HEK293 (cell line): ENCODE data around the gene PHACTR3.

Source experiments
- CTCF ChIA-PET: fragments of 350-600 bp; formaldehyde crosslinking; extraction: SDS; loops from one replicate; lab custom pipeline; 2021; ENCODE audit warnings: antibody characterized with exemption; lab: Yijun Ruan, JAX
- POLR2A ChIA-PET: fragments of 300-600 bp; formaldehyde crosslinking; extraction: SDS; loops from one replicate; lab custom pipeline; 2020; ENCODE audit warnings: antibody characterized with exemption, inconsistent platforms; lab: Yijun Ruan, JAX
- H3K27ac ChIP-seq: fragments of 200-500 bp; sonication (Bioruptor generic); 2 replicates; pipeline ENCODE4 v1.5.1; 2014; ENCODE audit warnings: low read depth, low read length, control low read depth, inconsistent platforms; ENCODE audit errors: extremely low read depth
- H3K36me3 ChIP-seq, 2 experiments: fragments of 200-500 bp in 1 of 2; sonication (Bioruptor generic) in 1 of 2; 1 replicate in 1 of 2; 2 replicates in 1 of 2; pipeline ENCODE4 v1.5.1; 2014 to 2017; ENCODE audit warnings: inconsistent platforms in 2 of 2, low read length in 2 of 2; ENCODE audit not compliant: control insufficient read depth in 2 of 2, insufficient read depth in 1 of 2
- H3K4me1 ChIP-seq: fragments of 200-500 bp; sonication (Bioruptor generic); 2 replicates; pipeline ENCODE4 v1.5.1; 2014; ENCODE audit warnings: mild to moderate bottlenecking, low read length, inconsistent platforms; ENCODE audit not compliant: control insufficient read depth, insufficient read depth
- H3K4me3 ChIP-seq: 2 replicates; pipeline ENCODE4 v1.5.1; 2011; ENCODE audit warnings: low read depth, mild to moderate bottlenecking, control low read depth, low read length, moderate library complexity
- H3K9me3 ChIP-seq: fragments of 200-500 bp; sonication (Bioruptor generic); 2 replicates; pipeline ENCODE4 v1.5.1; 2014; ENCODE audit warnings: low read depth, low read length, inconsistent platforms; ENCODE audit not compliant: control insufficient read depth, insufficient read depth
- MEIS1 ChIP-seq: sonication (generic); formaldehyde crosslinking; IDR thresholded peaks from 2 replicates; pipeline ENCODE4 v1.8.1; 2022; ENCODE audit warnings: missing genetic modification reagents, mild to moderate bottlenecking, borderline replicate concordance
- SETDB1 ChIP-seq: IDR thresholded peaks from one replicate; pipeline ENCODE4 v1.6.1; 2017; ENCODE audit warnings: mild to moderate bottlenecking, low read length, moderate library complexity, mixed read lengths; ENCODE audit not compliant: insufficient read length
- ZNF155 ChIP-seq: fragments of 450-650 bp; formaldehyde crosslinking; IDR thresholded peaks from 2 replicates; pipeline ENCODE4 v1.5.1; 2016; ENCODE audit warnings: missing biosample characterization, missing genetic modification characterization
- ZNF221 ChIP-seq: fragments of 450-650 bp; formaldehyde crosslinking; IDR thresholded peaks from 2 replicates; pipeline ENCODE4 v1.5.1; 2017; ENCODE audit warnings: missing biosample characterization, missing genetic modification characterization, borderline replicate concordance
- ZNF292 ChIP-seq: fragments of 450-650 bp; formaldehyde crosslinking; IDR thresholded peaks from 2 replicates; pipeline ENCODE4 v1.5.1; 2016; ENCODE audit warnings: low read depth, missing biosample characterization, missing genetic modification characterization, borderline replicate concordance
- ZNF350 ChIP-seq: fragments of 450-650 bp; formaldehyde crosslinking; IDR thresholded peaks from 2 replicates; pipeline ENCODE4 v1.5.0; 2017; ENCODE audit warnings: missing biosample characterization, mild to moderate bottlenecking, missing genetic modification characterization
- ZNF555 ChIP-seq: fragments of 450-650 bp; formaldehyde crosslinking; conservative IDR thresholded peaks from 2 replicates; pipeline ENCODE4 v1.5.1; 2017; ENCODE audit warnings: missing biosample characterization, mild to moderate bottlenecking, missing genetic modification characterization, inconsistent platforms
- ZNF558 ChIP-seq: fragments of 450-650 bp; formaldehyde crosslinking; IDR thresholded peaks from 2 replicates; pipeline ENCODE4 v1.5.1; 2016; ENCODE audit warnings: missing biosample characterization, missing genetic modification characterization
- ZNF626 ChIP-seq: fragments of 450-650 bp; sonication (Bioruptor Pico); formaldehyde crosslinking; IDR thresholded peaks from 2 replicates; pipeline ENCODE4 v1.5.1; 2018; ENCODE audit warnings: missing biosample characterization, missing genetic modification characterization, inconsistent platforms
- ZNF837 ChIP-seq: fragments of 450-650 bp; formaldehyde crosslinking; IDR thresholded peaks from 2 replicates; pipeline ENCODE4 v1.5.1; 2016; ENCODE audit warnings: missing biosample characterization, missing genetic modification characterization
- TF ChIP-seq, protein P1 (sequence below): fragments of 450-650 bp; formaldehyde crosslinking; IDR thresholded peaks from 2 replicates; pipeline ENCODE4 v1.5.1; 2016; ENCODE audit warnings: missing biosample characterization, missing genetic modification characterization
- TF ChIP-seq, protein P2 (sequence below): sonication (generic); formaldehyde crosslinking; IDR thresholded peaks from 2 replicates; pipeline ENCODE4 v1.8.1; 2022; ENCODE audit warnings: mild to moderate bottlenecking, moderate library complexity, missing genetic modification reagents
- TF ChIP-seq, protein P3 (sequence below): fragments of 450-650 bp; formaldehyde crosslinking; IDR thresholded peaks from 2 replicates; pipeline ENCODE4 v1.5.1; 2016; ENCODE audit warnings: missing biosample characterization, missing genetic modification characterization
- TF ChIP-seq, protein P4 (sequence below): fragments of 450-650 bp; formaldehyde crosslinking; IDR thresholded peaks from 2 replicates; pipeline ENCODE4 v1.5.1; 2016; ENCODE audit warnings: missing biosample characterization, missing genetic modification characterization
- TF ChIP-seq, protein P5 (sequence below): fragments of 450-650 bp; IDR thresholded peaks from 2 replicates; pipeline ENCODE4 v1.5.1; 2018; ENCODE audit warnings: missing biosample characterization, missing genetic modification characterization

PHACTR3 gene

DNA sequence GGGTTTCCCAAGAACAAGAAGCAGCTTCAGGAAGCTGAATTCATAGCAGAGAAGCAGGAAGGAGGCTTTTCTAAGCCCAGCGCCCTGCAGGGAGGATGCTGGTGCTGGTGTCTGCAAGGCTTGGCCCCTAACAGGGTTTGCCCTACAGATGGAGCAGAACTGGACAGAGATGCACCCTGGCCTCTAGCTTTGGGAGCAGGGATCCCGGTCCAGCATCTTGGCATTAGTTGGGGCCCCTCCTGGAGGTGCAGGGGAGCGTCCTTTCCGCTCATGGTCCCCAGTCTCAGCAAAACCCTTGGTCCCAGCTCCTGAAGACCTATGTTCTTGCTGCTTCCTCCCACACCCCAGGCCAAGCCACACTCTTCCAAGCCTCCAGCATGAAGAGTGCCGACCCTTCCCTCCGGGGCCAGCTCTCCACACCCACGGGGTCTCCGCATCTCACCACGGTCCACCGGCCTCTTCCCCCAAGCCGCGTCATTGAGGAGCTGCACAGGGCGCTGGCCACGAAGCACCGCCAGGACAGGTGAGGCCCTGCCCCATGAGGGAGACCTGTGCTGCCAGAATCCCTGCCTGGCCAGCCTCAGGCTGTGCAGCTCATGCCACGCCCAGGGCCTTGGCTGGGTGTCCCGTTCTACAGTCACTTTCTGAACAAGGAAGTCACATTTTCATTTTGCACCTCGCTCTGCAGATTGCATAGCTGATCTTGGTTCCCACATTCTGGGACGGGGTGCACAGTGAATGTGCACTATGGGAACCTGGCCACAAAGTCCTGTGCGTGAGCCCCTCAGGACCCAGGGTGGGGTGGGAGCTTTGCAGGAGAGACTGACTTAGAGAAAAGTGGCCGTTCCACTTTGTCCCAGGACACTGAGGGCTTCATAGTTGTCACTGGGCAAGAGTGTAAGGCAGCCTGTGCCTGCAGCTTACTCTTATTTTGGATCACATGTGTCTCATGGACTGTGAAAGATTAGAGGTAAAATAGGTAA, 168.9 kb downstream of the PHACTR3 start:
- no peaks in the 10 kb centered on the region for H3K9me3 ChIP-seq

More for the DNA sequence above, 168.9 kb downstream of the PHACTR3 start:
- ChIA-PET CTCF (interaction anchor here (0.7 kb wide), 2 partner anchors 10 to 13 kb away, joined by 3 read pairs; no protein-coding TSS in a partner anchor), POLR2A (no interaction called here)
- no peak overlapping the region for H3K4me3 ChIP-seq
- TF ChIP-seq, protein P1, sequence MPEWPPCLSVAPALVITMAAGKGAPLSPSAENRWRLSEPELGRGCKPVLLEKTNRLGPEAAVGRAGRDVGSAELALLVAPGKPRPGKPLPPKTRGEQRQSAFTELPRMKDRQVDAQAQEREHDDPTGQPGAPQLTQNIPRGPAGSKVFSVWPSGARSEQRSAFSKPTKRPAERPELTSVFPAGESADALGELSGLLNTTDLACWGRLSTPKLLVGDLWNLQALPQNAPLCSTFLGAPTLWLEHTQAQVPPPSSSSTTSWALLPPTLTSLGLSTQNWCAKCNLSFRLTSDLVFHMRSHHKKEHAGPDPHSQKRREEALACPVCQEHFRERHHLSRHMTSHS (tag by site-specific recombination): no peak
- no peak for TF ChIP-seq ZNF221 (tag by site-specific recombination)
- no peak for TF ChIP-seq ZNF555 (tag by site-specific recombination)
- TF ChIP-seq, protein P2, sequence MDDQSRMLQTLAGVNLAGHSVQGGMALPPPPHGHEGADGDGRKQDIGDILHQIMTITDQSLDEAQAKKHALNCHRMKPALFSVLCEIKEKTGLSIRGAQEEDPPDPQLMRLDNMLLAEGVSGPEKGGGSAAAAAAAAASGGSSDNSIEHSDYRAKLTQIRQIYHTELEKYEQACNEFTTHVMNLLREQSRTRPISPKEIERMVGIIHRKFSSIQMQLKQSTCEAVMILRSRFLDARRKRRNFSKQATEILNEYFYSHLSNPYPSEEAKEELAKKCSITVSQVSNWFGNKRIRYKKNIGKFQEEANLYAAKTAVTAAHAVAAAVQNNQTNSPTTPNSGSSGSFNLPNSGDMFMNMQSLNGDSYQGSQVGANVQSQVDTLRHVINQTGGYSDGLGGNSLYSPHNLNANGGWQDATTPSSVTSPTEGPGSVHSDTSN (CRISPR knock-in tag): no peak
- TF ChIP-seq ZNF626 (tag by site-specific recombination): no peak
- no peak for TF ChIP-seq ZNF155 (tag by site-specific recombination)
- no peak for TF ChIP-seq ZNF837 (tag by site-specific recombination)
- no peak for TF ChIP-seq ZNF558
- TF ChIP-seq, protein P3, sequence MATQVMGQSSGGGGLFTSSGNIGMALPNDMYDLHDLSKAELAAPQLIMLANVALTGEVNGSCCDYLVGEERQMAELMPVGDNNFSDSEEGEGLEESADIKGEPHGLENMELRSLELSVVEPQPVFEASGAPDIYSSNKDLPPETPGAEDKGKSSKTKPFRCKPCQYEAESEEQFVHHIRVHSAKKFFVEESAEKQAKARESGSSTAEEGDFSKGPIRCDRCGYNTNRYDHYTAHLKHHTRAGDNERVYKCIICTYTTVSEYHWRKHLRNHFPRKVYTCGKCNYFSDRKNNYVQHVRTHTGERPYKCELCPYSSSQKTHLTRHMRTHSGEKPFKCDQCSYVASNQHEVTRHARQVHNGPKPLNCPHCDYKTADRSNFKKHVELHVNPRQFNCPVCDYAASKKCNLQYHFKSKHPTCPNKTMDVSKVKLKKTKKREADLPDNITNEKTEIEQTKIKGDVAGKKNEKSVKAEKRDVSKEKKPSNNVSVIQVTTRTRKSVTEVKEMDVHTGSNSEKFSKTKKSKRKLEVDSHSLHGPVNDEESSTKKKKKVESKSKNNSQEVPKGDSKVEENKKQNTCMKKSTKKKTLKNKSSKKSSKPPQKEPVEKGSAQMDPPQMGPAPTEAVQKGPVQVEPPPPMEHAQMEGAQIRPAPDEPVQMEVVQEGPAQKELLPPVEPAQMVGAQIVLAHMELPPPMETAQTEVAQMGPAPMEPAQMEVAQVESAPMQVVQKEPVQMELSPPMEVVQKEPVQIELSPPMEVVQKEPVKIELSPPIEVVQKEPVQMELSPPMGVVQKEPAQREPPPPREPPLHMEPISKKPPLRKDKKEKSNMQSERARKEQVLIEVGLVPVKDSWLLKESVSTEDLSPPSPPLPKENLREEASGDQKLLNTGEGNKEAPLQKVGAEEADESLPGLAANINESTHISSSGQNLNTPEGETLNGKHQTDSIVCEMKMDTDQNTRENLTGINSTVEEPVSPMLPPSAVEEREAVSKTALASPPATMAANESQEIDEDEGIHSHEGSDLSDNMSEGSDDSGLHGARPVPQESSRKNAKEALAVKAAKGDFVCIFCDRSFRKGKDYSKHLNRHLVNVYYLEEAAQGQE (tag by site-specific recombination): no peak
- TF ChIP-seq, protein P4, sequence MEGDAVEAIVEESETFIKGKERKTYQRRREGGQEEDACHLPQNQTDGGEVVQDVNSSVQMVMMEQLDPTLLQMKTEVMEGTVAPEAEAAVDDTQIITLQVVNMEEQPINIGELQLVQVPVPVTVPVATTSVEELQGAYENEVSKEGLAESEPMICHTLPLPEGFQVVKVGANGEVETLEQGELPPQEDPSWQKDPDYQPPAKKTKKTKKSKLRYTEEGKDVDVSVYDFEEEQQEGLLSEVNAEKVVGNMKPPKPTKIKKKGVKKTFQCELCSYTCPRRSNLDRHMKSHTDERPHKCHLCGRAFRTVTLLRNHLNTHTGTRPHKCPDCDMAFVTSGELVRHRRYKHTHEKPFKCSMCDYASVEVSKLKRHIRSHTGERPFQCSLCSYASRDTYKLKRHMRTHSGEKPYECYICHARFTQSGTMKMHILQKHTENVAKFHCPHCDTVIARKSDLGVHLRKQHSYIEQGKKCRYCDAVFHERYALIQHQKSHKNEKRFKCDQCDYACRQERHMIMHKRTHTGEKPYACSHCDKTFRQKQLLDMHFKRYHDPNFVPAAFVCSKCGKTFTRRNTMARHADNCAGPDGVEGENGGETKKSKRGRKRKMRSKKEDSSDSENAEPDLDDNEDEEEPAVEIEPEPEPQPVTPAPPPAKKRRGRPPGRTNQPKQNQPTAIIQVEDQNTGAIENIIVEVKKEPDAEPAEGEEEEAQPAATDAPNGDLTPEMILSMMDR (tag by site-specific recombination): no peak
- no peak for TF ChIP-seq ZNF350 (tag by site-specific recombination)
- no peak for TF ChIP-seq MEIS1 (CRISPR knock-in tag)
- TF ChIP-seq ZNF292: no peak
- TF ChIP-seq SETDB1: no peak
- TF ChIP-seq, protein P5, sequence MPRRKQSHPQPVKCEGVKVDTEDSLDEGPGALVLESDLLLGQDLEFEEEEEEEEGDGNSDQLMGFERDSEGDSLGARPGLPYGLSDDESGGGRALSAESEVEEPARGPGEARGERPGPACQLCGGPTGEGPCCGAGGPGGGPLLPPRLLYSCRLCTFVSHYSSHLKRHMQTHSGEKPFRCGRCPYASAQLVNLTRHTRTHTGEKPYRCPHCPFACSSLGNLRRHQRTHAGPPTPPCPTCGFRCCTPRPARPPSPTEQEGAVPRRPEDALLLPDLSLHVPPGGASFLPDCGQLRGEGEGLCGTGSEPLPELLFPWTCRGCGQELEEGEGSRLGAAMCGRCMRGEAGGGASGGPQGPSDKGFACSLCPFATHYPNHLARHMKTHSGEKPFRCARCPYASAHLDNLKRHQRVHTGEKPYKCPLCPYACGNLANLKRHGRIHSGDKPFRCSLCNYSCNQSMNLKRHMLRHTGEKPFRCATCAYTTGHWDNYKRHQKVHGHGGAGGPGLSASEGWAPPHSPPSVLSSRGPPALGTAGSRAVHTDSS (tag by site-specific recombination): no peak
- H3K4me1 ChIP-seq: no peaks in the 10 kb centered on the region; the same call in 1 of the 2 replicates
- no peak overlapping the region for H3K27ac ChIP-seq
- no peaks in the 10 kb centered on the region for H3K36me3 ChIP-seq
